ENCODE data around the gene PACRG.

GRCh38 chr6:163173741-163174140, 446.0 kb downstream of the PACRG start:
- no peak for TF ChIP-seq GATA2 (IDR thresholded peaks at IDR 0.05; ENCODE audit: low read depth, low read length)
- no peak for TF ChIP-seq GATA3 (IDR thresholded peaks at IDR 0.05; ENCODE audit: low read depth, low read length)
